Naive thymus-derived CD4-positive, alpha-beta T cell (primary cell): ENCODE data around the gene CDA. TPM values are rescaled to one million over a fixed set of nuclear protein-coding genes. Genes with fewer than 3 reads are reported as not detected.

Source experiments
- ATAC-seq: fragments of 150-1000 bp; cut with Tn5 transposase; 2 replicates; pipeline ENCODE4 v1.10.0; 2021; ENCODE audit warnings: mild to moderate bottlenecking, moderate library complexity
- CTCF ChIA-PET: fragments of 350-600 bp; sonication (Branson Sonifier 250); formaldehyde crosslinking; loops from one replicate; lab custom pipeline; 2021; ENCODE audit warnings: antibody characterized with exemption; lab: Charles Lee
- POLR2A ChIA-PET: fragments of 350-600 bp; sonication (Branson Sonifier 250); formaldehyde crosslinking; loops from one replicate; lab custom pipeline; 2021; ENCODE audit warnings: antibody characterized with exemption, inconsistent platforms; lab: Charles Lee
- DNase-seq, 9 donors: peaks; one replicate each; pipeline versions ENCODE4 v3.0.0 to v3.0.0-alpha.2; 2020 to 2022; ENCODE audit warnings: mixed read lengths in 1 of 9
- H3K27ac ChIP-seq: one replicate; pipeline ENCODE4 v1.7.0; 2013; ENCODE audit warnings: mild to moderate bottlenecking, low read depth, low read length, moderate library complexity
- H3K27me3 ChIP-seq, 2 donors: one replicate each; pipeline ENCODE4 v1.7.0; 2013; ENCODE audit warnings: low read length in 2 of 2, mild to moderate bottlenecking in 2 of 2, moderate library complexity in 2 of 2; ENCODE audit not compliant: control insufficient read depth in 2 of 2, insufficient read depth in 2 of 2
- H3K36me3 ChIP-seq, 3 experiments: 1 replicate in 2 of 3; 2 replicates in 1 of 3; pipeline ENCODE4 v1.7.0; 2013; ENCODE audit warnings: low read length in 3 of 3, mild to moderate bottlenecking in 3 of 3, moderate library complexity in 1 of 3; ENCODE audit not compliant: insufficient read depth in 3 of 3, control insufficient read depth in 2 of 3
- H3K4me1 ChIP-seq, 2 donors: one replicate each; pipeline ENCODE4 v1.7.0; 2013; ENCODE audit warnings: low read length in 2 of 2, mild to moderate bottlenecking in 2 of 2, moderate library complexity in 1 of 2; ENCODE audit not compliant: control insufficient read depth in 2 of 2, insufficient read depth in 2 of 2
- H3K4me3 ChIP-seq: 2 replicates; pipeline ENCODE4 v1.7.0; 2013; ENCODE audit warnings: mild to moderate bottlenecking, low read length
- H3K9me3 ChIP-seq, 3 experiments: 1 replicate in 2 of 3; 2 replicates in 1 of 3; pipeline ENCODE4 v1.7.0; 2013; ENCODE audit warnings: low read length in 3 of 3; ENCODE audit not compliant: control insufficient read depth in 2 of 3
- H3K27ac Mint-ChIP-seq, 9 donors: one replicate each; pipeline ENCODE4 v1.8.0; 2020 to 2022; ENCODE audit warnings: mixed read lengths in 9 of 9, mild to moderate bottlenecking in 8 of 9, moderate library complexity in 5 of 9, inconsistent platforms in 2 of 9
- H3K27me3 Mint-ChIP-seq, 5 donors: one replicate each; pipeline ENCODE4 v1.8.0; 2021 to 2022; ENCODE audit warnings: mixed read lengths in 5 of 5, mild to moderate bottlenecking in 1 of 5
- H3K36me3 Mint-ChIP-seq, 5 donors: one replicate each; pipeline ENCODE4 v1.8.0; 2020 to 2022; ENCODE audit warnings: mixed read lengths in 5 of 5, mild to moderate bottlenecking in 3 of 5, inconsistent platforms in 1 of 5
- H3K4me1 Mint-ChIP-seq, 7 donors: one replicate each; pipeline ENCODE4 v1.8.0; 2020 to 2022; ENCODE audit warnings: mixed read lengths in 7 of 7, mild to moderate bottlenecking in 3 of 7, inconsistent platforms in 1 of 7
- H3K4me3 Mint-ChIP-seq, 10 donors: one replicate each; pipeline ENCODE4 v1.8.0; 2020 to 2022; ENCODE audit warnings: mild to moderate bottlenecking in 10 of 10, mixed read lengths in 10 of 10, moderate library complexity in 6 of 10, inconsistent platforms in 2 of 10
- H3K9me3 Mint-ChIP-seq, 11 donors: one replicate each; pipeline ENCODE4 v1.8.0; 2020 to 2022; ENCODE audit warnings: mixed read lengths in 11 of 11, mild to moderate bottlenecking in 4 of 11, inconsistent platforms in 1 of 11, moderate library complexity in 1 of 11
- intact Hi-C, 2 donors: fragments of 100-400 bp; cut with micrococcal nuclease; formaldehyde crosslinking; loops; one replicate each; pipeline ENCODE4 v1.15.1; 2023
- polyA plus RNA-seq, 2 donors: library from polyadenylated mRNA; unstranded; fragments of 300-500 nt; fragmentation: Illumina TruSeq; gene quantifications; one replicate each; pipeline ENCODE4 v1.2.3, GENCODE V29; 2021
- total RNA-seq, 6 experiments: library from RNA in 5 of 6; stranded (reverse) in 5 of 6; gene quantifications; 1 replicate in 5 of 6; 2 replicates in 1 of 6; pipeline ENCODE4 v1.2.3 and lab custom pipeline; 2021 to 2026

The CDA gene
- total and polyA plus RNA-seq, 7 experiments from 2014 or later: 2.4 to 13.6 TPM; not detected in 5

GRCh38 chr1:20665726-20666125, 76.8 kb downstream of the CDA start:
- ATAC-seq: no peak
- POLR2A ChIA-PET: no interaction called here
- Histone ChIP-seq H3K4me3 (no peak overlapping the region), H3K27ac (no peak overlapping the region), H3K36me3 (peaks cover 0 to 8% (median 0%) of the 10 kb centered on the region in 3 experiments), H3K4me1 (peaks cover under 1 to 8% of the 10 kb centered on the region in 2 donors), H3K27me3 (no peaks in the 10 kb centered on the region), H3K9me3 (no peaks in the 10 kb centered on the region)
- no peak for DNase-seq
- peak overlapping the region in 1 of 10 donors; percentile 20 for H3K4me3 Mint-ChIP-seq
- CTCF ChIA-PET: no interaction called here
- H3K27me3 Mint-ChIP-seq: no peaks in the 10 kb centered on the region
- H3K9me3 Mint-ChIP-seq: peaks cover 0 to 3% (median 0%) of the 10 kb centered on the region in 11 donors
- H3K36me3 Mint-ChIP-seq: peaks cover 0 to 2% (median 0%) of the 10 kb centered on the region in 5 donors
- H3K4me1 Mint-ChIP-seq: peaks cover 9 to 25% (median 19%) of the 10 kb centered on the region in 7 donors
- no peak overlapping the region for H3K27ac Mint-ChIP-seq
- intact Hi-C loops: no loop called here

DNA sequence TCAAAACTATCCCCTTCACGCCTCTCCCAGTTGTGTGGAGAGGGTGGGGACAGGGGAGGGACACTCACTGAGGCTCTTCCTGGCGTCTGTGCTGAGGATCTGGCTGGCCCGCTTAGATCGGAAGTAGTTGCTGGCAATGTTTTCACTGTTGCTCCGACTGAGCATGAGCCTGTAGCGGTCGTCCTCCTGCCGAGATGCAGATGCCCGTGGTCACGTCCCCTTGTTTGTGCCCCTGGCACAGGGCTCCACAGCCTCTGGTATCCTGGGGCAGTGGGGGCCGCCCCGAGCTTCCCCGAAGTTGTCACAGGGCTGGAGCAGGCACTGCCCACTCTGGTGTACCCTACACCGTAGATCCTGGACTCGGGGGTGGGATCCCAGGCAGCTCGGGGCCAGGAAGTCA, 77.2 kb downstream of the CDA start:
- Mint-ChIP-seq H3K27ac (no peak overlapping the region), H3K4me1 (peaks cover 7 to 23% (median 18%) of the 10 kb centered on the region in 7 donors), H3K36me3 (peaks cover 0 to under 1% (median 0%) of the 10 kb centered on the region in 5 donors), H3K27me3 (no peaks in the 10 kb centered on the region), H3K9me3 (peaks cover 0 to 3% (median 0%) of the 10 kb centered on the region in 11 donors), H3K4me3 (no peak overlapping the region)
- Histone ChIP-seq H3K27ac (no peak overlapping the region), H3K4me1 (peaks cover 0 to 8% of the 10 kb centered on the region in 2 donors), H3K27me3 (no peaks in the 10 kb centered on the region), H3K36me3 (peaks cover 0 to 4% (median 0%) of the 10 kb centered on the region in 3 experiments), H3K9me3 (no peaks in the 10 kb centered on the region), H3K4me3 (no peak overlapping the region)
- no peak for DNase-seq
- ChIA-PET POLR2A (no interaction called here), CTCF (no interaction called here)
- no peak for ATAC-seq
- intact Hi-C loops: no loop called here

DNA sequence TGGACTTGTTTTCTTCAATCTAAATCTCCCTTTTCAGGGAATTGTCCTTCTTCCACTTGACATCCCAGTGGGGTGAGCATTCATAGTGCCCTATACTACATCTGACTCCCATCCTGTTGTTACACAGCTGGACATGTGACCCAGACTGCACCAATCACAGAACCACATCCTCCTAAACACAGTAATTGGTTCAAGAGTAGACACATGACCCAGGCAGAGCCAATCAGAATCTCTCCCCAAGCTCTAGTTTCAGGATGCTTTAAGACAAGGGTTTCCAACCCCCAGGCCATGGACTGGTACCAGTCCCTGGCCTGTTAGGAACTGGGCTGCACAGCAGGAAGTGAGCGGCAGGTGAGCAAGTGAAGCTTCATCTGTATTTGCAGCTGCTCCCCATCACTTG, 77.9 kb downstream of the CDA start:
- CTCF ChIA-PET: no interaction called here
- Histone ChIP-seq H3K9me3 (no peaks in the 10 kb centered on the region), H3K4me3 (no peak overlapping the region), H3K27ac (no peak overlapping the region), H3K27me3 (no peaks in the 10 kb centered on the region), H3K4me1 (peaks cover 0 to 8% of the 10 kb centered on the region in 2 donors), H3K36me3 (peaks cover 0 to under 1% (median 0%) of the 10 kb centered on the region in 3 experiments)
- POLR2A ChIA-PET: no interaction called here
- H3K27ac Mint-ChIP-seq: peak overlapping the region in 1 of 9 donors; percentile 53
- no peaks in the 10 kb centered on the region for H3K27me3 Mint-ChIP-seq
- H3K4me1 Mint-ChIP-seq: peaks cover 7 to 16% (median 15%) of the 10 kb centered on the region in 7 donors
- intact Hi-C loops: no loop called here
- DNase-seq: no peak
- ATAC-seq: peak; percentile 57
- H3K9me3 Mint-ChIP-seq: peaks cover 0 to 3% (median 0%) of the 10 kb centered on the region in 11 donors
- H3K4me3 Mint-ChIP-seq: no peak overlapping the region
- H3K36me3 Mint-ChIP-seq: no peaks in the 10 kb centered on the region

Other genes with a start within 250 kb of the CDA start
- 1 to 10 TPM in 4 of 5 experiments, under 1 TPM in 1; 0.60 to 3.8 (median 2.9) TPM for gene CAMK2N1, start 102.9 kb upstream of the CDA start, total RNA-seq
- gene CAMK2N1, start 102.9 kb upstream of the CDA start, polyA plus RNA-seq: under 1 TPM; 0.08 to 0.14 TPM
- 10 to 100 TPM; 16.5 to 21.5 (median 20.5) TPM for gene MUL1, start 80.9 kb upstream of the CDA start, total RNA-seq
- gene MUL1, start 80.9 kb upstream of the CDA start, polyA plus RNA-seq: 10 to 100 TPM; 24.7 to 40.5 TPM
- gene FAM43B, start 36.5 kb upstream of the CDA start, total RNA-seq: not detected
- gene FAM43B, start 36.5 kb upstream of the CDA start, polyA plus RNA-seq: not detected
- gene PINK1, start 44.4 kb downstream of the CDA start, total RNA-seq: 10 to 100 TPM in 4 of 5 experiments, 1 to 10 TPM in 1; 4.3 to 19.7 (median 13.1) TPM
- 10 to 100 TPM; 17.0 to 30.8 TPM for gene PINK1, start 44.4 kb downstream of the CDA start, polyA plus RNA-seq
- 100 to 1,000 TPM in 4 of 5 experiments, 10 to 100 TPM in 1; 96.9 to 173 (median 109) TPM for gene DDOST, start 72.3 kb downstream of the CDA start, total RNA-seq
- 100 to 1,000 TPM; 194 to 223 TPM for gene DDOST, start 72.3 kb downstream of the CDA start, polyA plus RNA-seq
- not detected for gene KIF17, start 128.9 kb downstream of the CDA start, total RNA-seq
- not detected for gene KIF17, start 128.9 kb downstream of the CDA start, polyA plus RNA-seq
- gene SH2D5, start 143.6 kb downstream of the CDA start, total RNA-seq: under 1 TPM in 2 of 5 experiments, not detected in 3; 0.35 TPM
- not detected for gene SH2D5, start 143.6 kb downstream of the CDA start, polyA plus RNA-seq
- gene HP1BP3, start 198.2 kb downstream of the CDA start, total RNA-seq: 100 to 1,000 TPM; 236 to 417 (median 288) TPM
- gene HP1BP3, start 198.2 kb downstream of the CDA start, polyA plus RNA-seq: 100 to 1,000 TPM; 234 to 322 TPM